HG02973 (cell line): ENCODE measurements around the gene INSIG1.

Source experiments
- ATAC-seq: cut with Tn5 transposase; IDR thresholded peaks from one replicate; pipeline ENCODE4 v1.9.1; 2021; ENCODE audit warnings: moderate library complexity; ENCODE audit not compliant: unreplicated experiment

The INSIG1 gene

DNA sequence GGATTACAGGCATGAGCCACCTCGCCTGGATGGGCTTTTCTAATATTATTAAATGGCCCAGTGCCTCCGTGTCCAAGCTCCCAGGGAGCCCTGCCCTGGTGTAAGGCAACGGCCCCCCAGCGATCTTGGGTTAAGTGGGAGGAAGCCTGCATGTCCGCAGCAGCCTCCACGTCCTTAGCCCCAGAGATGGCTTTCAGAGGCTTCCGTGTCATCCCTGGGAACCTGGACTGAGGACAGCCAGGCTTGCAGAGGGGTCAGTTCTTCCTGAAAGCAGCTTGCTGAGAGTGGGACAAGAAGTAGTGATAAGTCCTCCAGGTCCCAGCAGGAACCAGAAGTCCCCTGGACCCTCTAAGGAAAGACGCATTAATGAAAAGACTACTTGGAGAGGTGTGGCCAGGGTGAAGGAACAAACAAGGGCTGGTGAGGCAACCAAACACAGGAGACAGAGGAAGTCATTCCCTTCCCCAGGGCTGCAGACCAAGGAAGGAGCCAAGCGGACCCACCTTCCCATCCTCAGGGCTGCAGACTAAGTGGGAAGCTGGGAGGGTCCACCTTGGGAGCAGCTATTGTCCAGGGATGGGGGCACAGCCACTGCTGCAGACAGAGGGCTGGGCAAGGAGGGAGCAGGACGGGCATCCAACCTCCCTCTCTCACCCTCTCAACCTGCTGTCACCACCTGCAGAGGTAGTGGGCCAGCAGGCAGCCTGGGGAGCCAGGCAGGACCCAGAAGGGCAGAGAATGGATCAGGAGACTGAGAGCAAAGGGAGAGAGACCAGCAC is 13.0 kb upstream of the INSIG1 start:
- ATAC-seq: no peak

DNA sequence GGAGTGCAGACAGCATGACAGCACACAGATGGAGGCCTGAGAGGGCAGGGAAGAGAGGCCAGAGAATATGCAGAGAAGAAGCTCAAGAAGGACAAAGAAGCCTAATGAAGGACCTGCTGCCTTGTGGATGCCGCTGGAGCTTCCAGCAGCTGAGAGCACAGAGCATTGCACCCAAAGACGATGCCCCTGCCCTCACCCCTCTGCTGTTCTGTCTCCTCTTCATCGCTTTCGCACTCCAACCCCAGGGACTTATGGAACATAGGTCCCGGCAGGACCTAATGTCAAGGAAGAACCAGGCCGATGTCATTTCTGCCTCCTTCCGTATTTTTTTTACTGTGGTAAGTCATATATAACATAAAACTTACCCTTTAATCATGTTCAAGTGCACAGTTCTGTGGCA is 12.3 kb upstream of the INSIG1 start:
- no peak for ATAC-seq

DNA sequence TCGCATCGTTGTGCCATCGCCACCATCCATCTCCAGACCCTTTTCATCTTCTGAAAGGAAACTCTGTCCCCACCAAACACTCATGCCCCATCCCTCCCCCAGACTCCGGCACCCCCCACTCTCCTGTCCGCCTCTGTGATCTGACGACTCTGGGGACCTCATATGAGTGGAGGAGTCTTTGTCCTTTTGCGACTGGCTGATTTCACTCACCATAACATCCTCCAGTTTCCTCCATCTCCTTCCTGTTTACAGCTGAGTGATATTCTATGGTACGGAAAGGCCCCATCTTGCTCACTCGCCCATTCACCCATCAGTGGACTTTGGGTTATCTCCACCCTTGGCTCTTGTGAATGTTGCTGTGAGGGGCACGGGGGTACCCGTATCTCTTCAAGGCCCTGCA is 11.8 kb upstream of the INSIG1 start:
- no peak for ATAC-seq

DNA sequence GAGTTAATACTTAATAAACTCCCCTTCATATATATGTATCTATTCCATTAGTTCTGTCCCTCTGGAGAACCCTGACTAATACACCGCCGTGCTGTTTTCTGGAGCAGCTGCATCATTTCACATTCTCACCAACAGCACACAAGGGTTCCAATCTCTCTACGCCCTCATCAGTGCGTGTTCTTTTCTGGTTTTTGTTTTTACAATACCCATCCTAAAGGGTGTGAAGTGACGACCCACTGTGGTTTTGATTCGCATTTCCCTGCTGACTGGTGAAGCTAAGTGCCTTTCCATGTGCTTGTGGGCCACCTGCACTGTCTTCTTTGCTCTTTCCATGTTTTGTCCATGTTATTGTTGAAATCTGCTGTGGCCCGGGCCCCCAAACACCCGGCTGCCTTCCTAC is 11.0 kb upstream of the INSIG1 start:
- no peak for ATAC-seq

DNA sequence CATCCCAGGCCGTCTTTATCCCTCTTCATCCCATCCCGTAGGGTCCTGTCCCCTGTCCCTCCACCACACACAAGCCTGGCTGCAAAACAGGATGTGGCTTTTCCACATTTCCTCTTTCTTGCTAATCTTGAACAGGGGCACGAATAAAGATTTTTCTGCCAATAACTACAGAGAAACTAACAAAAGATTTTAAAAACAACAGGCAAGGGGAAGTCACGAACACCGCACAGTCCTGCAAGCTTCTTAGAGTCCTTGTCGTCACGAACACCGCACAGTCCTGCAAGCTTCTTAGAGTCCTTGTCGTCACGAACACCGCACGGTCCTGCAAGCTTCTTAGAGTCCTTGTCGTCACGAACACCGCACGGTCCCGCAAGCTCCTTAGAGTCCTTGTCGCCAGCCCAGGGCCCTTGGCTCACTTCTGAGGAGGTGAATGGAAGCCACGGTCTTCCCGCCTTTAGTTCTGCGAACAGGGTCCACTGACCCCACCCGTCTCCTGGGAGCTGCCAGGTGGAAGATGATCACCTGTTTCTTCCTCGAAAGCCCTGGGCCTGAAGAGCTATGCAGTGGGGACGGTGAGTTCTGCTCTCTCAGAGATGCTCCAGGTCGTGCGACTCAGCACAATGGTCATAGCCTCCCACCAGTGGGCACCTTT is 10.3 kb upstream of the INSIG1 start:
- no peak for ATAC-seq

DNA sequence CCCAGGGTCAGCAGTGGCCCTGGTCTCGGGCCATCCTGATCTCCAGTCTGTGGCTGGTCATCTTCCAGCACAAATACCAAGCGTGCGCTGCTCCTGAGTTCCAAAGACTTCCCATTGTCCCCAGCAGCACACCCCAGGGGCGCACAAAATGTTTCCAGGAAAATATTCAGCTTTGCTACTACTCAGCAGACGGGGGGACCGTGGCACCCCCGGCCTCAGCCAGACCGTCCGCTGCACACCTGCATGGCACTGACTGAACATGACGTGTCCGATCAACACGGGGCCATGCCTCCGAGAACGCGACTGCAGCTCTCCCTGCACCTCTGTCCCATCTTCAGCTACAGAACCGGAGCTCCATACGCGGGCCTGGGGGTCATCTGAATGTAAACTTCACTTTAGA is 9.6 kb upstream of the INSIG1 start:
- ATAC-seq: no peak

DNA sequence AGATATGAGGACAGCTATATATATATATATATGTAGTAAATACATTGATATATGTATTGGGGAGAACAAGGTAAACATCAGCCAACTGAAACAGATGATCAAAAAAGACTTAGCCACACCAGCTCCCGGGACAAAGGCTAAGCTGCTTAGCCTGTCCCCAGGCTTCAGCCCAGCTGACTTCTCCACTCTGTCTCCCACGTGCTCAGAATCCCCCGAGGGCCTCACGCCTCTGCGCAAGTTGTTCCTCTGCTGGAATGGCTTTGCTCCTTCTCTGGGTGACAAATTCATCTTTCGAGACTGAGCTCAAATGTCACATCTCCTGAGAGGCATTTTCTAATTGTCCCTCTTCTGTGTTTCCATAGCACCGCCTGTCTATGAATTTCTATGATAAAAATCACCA is 8.6 kb upstream of the INSIG1 start:
- no peak for ATAC-seq

DNA sequence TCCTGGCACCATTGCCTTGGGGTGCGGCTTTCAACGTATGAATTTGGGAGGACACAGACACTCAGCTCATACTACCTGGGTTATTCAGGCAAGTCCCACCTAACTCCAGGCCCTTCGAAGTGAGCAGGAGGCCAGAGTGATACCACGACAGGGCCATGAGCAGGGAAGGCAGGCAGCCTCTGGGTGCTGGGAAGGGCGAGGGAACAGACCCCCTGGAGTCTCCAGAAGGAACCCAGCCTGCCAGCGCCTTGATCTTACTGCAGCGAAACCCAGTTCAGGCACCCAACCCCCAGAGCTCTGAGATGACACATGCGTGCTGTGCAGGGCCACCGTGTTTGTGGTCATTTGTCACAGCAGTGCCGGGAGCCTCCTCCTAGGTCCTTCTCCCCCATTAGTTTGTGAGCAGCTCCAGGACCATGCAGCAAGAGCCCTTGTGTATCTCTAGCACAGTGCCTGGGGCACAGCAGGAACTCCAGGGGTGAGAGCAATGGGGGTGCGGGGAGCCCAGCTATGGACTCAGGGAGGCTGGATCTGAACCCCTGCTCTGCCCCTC is 7.7 kb upstream of the INSIG1 start:
- ATAC-seq: no peak

DNA sequence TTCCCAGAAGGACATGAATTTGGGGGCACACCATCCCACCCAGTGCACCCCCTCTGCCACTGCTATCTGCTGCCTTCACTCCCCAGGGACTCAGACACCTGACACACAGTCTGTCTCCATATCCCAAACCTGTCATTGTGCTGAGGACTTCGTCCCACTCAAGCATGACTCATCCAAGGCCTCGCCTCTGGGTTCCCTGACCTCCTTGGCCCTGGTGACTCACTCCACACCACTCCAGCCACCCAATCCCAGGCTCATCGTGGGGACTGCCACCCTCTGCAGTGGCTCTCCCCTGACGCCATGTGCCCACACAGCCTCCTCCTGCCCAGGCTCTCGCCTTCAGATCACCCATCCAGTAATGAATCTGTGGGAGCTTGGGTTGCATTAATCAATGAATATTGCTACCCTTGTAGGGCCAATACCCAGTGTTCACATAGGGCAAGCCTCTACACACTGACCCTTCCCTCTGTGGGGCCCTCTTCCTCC is 6.6 kb upstream of the INSIG1 start:
- no peak for ATAC-seq

DNA sequence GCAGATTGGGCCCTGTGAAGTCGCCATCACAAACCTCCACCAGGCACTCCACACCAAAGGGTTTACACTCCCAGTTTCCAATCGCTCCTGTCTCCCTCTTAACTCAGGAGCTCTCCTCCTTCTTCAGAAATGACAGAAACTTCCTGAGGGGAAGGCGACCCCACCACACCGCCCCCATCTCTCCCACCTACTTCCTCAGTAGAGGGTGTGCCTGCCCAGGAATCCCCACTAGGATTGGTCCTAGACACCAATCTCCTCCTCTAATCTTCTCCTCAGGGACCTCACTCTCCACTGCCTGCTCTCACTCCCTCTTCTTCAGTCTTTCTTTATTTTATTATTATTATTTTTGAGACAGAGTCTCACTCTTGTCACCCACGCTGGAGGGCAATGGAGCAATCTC is 5.9 kb upstream of the INSIG1 start:
- no peak for ATAC-seq

DNA sequence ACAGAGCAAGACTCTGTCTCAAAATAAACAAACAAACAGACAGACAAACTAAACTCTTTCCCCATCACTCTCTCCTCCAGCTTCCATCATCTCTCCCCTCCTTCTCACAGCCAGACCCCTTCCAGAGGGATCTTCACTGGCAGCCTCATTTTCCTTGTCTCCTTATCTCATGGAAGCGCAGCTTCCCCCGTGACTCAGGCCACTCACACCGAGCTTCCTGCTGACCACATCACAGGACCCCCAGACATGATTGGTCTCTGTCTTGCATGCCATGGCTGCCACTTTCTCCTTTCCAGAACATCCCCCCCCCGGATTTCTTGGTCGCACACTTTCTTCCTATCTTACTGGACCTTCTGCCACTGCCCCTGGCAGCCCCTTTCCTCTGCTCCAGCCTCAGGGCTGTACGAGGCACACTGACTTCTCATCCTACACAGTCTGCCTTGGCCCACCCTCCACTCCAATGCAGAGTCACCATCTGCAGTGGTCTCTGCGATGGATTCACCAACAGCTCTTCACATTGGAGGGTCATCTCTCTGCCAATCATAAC is 4.9 kb upstream of the INSIG1 start:
- no peak for ATAC-seq

DNA sequence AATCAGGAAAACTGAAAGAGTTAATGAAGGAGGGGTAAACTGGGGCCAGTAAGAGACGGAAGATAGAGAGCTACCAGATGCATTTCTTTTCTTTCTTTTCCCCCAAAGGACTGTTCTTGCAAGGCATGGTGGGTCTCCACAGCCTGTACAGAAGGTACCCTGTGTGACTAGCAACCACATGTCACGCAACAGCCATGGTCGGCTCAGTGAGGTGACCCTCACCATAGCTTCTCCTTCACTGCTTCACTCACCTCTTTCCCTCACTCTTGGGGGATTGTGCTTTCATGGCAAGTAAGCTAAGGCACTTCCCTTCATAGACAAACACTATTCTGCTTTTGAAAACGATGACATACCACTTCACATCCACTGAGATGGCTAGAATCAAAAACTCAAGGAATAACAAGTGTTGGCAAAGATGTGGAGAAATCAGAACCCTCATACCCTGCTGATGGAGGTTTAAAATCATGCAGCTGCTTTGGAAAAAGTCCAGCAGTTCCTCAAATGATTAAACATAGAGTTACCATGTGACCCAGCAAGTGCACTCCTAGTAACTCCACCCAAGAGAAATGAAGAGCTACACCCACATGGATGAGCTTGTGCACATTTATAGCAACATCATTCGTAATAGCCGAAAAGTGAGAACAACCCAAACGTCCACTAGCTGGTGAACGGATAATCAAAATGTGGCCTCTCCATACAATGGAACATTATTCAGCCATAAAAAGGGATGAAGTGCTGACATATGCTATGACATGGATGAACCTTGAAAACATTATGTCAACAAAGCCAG is 3.8 kb upstream of the INSIG1 start:
- no peak for ATAC-seq

DNA sequence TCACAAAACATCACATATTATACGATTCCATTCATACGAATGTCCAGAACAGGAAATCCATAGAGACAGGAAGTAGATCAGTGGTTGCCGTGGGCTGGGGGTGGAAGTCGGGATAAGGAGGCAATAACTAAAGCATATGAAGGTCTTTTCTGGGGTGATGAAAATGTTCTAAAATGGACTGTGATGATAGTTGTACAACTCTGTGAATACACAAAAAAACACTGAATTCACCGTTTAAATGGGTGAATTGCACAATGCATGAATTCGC is 3.2 kb upstream of the INSIG1 start:
- no peak for ATAC-seq

DNA sequence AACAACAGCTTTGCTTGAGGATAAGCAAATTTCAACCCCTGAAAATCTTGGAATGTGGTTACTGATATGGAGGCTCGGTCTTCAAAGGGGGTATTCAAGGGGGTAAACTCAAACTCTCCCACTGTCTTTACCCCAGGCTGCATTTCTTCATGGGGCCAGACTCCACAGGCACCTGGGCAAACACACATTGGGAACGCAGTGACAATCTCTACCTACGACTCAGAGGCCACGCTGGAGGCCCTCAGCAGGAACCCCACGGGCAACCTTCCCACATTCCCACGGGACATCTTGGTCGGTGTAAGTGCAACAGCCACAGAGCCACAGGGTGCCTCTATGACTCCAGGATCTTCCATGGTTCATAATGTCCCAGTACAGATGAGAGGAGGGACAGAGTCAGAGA is 2.2 kb upstream of the INSIG1 start:
- no peak for ATAC-seq

DNA sequence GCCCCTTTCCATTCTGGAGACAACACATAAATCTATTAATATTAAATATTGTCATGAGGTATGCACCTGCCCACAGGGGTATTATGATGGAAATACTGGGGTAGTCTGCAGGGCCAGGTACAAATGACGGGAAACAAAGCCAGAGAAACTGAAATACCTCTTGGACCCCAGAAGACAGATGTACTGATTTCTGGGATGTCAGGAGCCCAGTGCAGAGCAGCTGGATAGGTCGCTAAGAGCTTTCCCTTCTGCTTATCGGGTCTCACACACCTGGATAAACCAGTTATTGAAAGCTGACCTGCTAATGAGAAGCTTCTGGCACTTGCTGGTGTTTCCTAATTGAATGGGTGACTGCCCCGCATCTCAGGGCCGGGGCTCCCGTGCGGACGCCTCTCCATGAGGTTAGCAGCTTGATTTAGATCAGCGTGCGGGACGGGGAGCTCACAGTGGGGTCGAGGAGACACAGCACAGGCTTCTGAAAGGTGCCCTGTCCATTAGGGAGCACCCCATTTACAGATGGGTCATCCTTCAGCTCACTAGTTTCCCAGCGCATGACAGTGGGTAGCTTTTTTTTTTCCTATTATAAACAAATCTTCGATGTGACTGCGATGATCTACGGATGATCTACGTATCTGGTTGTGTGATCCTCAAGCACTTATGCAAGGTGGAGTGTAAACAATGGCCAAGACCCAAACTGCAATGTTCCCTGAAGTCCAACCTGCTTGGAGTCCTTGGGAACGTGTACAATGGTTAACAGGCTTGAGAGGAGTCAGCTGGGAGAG is 1.5 kb upstream of the INSIG1 start:
- no peak for ATAC-seq

DNA sequence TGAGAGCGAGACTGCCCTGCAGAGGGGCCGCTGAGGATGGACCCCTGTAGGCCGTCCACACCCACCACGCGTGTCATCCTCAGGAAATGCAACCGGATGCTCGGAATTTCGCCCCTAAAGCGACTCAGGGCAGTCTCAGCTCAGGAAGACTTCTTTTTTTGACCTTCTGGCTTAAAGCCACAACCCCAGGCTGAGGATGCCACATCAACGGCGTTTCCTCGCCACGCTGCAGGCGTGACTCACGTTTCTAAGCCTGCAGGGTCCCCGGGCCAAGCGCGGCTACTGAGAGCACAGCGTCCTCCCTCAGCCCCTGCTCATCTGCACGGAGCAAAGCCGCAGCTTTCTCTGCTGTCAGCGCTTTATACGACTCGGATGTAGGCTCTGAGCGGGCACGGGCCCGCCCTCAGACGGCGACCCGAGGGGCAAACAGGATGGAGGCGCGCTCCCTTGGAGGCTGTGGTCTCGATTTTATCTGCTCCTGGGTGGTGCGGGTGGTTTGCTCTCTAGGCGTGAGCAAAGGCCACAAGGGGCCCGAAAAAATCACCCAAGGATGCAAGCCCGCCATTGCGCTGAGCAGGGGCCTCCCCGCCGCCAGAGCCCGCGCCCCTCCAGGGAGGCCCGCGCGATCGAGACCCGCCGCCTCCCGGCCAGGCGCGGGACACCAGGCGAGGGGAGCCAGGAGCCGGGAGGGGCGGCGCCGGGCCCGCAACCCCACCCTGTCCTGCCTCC is 726 bp upstream of the INSIG1 start:
- peak; percentile 20 for ATAC-seq

DNA sequence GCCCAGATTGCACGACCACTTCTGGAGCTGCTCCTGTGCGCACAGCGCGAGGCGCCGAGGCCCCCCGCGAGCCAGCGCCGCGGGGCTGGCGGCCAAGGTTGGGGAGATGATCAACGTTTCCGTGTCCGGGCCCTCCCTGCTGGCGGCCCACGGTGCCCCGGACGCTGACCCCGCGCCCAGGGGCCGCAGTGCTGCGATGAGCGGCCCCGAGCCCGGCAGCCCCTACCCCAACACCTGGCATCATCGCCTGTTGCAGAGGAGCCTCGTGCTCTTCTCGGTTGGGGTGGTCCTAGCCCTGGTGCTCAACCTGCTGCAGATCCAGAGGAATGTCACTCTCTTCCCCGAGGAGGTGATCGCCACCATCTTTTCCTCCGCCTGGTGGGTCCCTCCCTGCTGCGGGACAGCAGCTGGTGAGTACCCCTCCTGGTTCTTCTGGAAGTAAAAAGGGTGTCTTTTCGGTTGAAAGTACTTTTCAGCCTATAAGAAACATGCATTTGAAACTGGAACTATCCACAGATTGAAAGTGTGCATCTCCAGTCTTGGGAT is 683 bp downstream of the INSIG1 start:
- peak; percentile 0 for ATAC-seq

DNA sequence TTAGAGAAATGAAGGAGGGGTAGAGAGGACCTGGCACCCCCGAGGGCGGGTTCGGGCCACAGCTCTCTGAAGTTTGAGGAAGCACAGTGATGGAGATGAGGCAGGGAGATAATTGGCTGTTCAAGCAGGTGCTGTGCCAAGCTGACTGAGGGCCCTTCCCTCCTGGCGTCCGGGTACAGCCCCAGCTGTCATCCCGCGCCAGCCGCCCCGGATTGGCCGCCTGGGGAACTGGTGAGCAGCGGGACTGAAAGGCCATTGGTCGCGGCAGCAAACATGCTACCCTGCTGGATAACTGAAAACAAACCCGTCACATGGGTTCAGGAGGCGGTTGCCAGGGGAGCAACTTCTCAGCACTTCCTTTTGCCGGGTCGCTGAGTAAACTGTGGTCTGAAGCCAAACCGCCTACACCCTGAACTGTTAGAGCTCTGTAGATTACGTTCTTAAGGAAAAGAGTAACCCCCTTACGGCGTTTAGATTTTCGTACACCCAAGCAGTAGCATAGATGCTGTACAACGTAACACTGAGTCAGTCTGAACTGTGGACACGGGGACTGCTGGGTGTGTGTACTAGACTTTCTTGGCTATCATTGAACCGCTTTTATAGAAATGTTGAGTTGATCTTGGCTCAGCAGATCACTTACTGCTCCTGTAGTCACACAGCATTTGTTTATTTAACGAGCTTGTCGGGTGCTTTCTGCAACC is 1.3 kb downstream of the INSIG1 start:
- ATAC-seq: peak; percentile 73

DNA sequence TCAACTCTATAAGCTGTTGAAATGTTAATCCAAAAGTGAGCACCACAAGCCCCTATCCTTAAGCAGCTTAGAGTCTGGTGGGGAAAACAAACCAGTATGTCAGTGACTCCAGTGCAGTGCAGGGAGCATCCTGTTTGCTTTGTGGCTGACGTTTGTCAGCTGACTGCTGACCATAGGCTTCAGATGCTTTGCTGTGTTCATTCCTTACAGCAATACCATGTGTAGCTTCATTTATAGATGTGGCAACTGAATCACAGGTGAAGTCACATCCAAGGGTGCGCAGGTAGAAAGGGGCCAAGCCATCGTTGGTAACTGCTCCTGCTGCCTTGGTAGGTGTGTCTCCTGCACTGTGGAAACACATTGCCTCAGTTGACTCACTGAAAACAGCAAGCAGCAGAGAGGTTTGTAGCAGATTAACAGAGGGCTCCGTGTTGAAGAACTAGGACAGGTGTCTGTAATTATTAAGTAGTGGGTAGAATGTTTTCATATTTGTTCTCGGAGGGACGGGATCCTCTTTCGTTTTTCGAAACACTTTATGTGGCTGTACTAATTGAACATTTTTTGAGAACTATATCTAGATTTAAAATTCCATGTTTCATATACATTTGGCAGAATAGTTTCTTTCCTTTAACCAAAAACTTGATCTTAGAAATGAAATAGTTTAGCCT is 2.0 kb downstream of the INSIG1 start:
- ATAC-seq: no peak
